Activated CD8-positive, alpha-beta memory T cell treated with anti-CD3 and anti-CD28 coated beads for 24 hours (primary cell): ENCODE data around the gene SHKBP1.
A peak's percentile ranks its signal among the peaks of the same experiment; 100 is the strongest.
"Not testable (repeated sequence)": the region's sequence is repeated elsewhere in the genome, so short reads cannot be mapped to it uniquely, and the experiment has no call there.

ENCODE experiments used
- DNase-seq: peaks from one replicate; pipeline ENCODE4 v3.0.0-alpha.2; 2020

The SHKBP1 gene

GRCh38 chr19:40555978-40556689 is 20.5 kb upstream of the SHKBP1 start:
- no peak for DNase-seq

GRCh38 chr19:40556953-40557530 is 19.6 kb upstream of the SHKBP1 start:
- DNase-seq = no peak

DNA sequence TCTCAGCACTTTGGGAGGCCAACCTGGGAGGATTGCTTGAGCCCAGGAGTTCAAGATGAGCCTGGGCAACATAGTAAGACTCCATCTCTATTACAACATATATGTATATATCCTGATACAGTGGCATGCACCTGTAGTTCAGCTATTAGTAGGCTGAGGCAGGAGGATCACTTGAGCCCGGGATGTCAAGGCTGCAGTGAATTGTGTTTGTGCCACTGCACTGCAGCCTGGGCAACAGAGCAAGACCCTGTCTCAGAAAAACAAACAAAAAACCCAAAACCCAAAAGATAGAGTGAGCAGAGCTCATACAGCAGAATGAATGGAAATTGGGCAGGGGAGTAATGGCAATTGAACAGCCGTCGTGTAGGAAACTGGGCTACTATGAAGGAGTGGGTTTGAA is 17.3 kb upstream of the SHKBP1 start:
- DNase-seq = no peak

DNA sequence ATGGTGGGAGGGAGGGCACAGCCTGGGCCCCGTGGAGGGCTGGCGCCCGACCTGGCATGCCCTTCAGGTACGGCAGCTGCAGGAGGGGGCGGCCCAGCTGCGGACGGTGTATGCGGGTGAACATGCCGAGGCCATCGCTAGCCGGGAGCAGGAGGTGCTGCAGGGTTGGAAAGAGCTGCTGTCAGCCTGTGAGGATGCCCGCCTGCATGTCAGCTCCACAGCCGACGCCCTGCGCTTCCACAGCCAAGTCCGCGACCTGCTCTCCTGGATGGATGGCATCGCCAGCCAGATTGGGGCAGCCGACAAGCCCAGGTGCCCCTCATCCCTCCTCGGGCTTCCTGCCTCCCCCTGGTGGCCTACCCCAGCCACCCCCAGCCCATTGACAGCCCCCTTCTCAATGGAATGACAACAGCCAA is 16.6 kb upstream of the SHKBP1 start:
- no peak for DNase-seq

- no peak for DNase-seq
These were observed 14.7 kb upstream of the SHKBP1 start for GRCh38 chr19:40561947-40562346.

DNA sequence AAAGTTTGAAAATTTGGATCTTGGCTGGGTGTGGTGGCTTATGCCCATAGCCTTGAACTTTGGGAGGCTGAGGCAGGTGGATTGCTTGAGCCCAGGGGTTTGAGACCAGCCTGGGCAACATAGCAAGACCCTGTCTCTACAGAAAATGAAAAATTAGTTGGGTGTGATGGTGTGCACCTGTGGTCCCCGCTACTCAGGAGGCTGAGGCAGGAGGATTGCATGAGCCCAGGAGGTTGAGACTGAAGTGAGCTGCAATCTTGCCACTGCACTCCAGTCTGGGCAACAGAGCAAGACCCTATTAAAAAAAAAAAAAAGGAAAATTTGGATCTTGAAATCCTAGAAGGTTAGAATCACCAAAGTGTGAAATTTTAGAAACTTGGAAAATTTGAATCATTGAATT is 12.1 kb upstream of the SHKBP1 start:
- not testable (repeated sequence) for DNase-seq

DNA sequence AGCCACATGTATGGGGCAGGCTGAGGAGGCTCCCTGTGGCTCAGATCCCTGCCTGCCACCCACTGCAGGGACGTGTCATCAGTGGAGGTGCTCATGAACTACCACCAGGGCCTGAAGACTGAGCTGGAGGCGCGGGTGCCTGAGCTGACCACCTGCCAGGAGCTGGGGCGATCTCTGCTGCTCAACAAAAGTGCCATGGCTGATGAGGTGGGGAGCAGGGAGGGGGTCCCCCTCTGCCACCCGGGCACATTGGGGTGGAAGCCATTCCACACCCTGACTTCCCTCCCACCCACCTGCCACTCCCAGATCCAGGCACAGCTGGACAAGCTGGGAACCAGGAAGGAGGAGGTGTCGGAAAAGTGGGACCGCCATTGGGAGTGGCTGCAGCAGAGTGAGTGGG is 11.3 kb upstream of the SHKBP1 start:
- no peak for DNase-seq

DNA sequence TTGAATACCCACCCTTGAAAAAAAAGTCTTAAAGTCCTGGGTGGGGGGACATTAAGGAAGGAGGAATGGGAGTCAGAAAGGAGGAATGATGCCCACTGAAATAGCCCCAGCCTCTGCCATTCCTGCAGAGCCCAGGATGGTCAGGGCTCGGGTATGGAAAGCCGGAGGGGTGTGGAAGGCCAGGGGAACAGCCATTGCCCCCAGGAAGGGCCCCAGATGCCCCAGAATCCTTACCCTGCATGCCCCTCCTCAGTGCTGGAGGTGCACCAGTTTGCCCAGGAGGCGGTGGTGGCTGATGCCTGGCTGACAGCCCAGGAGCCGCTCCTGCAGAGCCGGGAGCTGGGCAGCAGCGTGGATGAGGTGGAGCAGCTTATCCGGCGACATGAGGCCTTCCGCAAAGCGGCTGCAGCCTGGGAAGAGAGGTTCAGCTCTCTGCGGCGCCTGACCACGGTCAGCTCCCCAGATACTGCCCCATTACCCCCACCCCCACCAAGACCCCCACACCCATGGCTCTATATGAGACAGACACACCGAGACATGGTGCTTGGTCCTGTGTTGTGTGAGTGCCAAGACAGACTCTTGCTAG is 10.7 kb upstream of the SHKBP1 start:
- no peak for DNase-seq

DNA sequence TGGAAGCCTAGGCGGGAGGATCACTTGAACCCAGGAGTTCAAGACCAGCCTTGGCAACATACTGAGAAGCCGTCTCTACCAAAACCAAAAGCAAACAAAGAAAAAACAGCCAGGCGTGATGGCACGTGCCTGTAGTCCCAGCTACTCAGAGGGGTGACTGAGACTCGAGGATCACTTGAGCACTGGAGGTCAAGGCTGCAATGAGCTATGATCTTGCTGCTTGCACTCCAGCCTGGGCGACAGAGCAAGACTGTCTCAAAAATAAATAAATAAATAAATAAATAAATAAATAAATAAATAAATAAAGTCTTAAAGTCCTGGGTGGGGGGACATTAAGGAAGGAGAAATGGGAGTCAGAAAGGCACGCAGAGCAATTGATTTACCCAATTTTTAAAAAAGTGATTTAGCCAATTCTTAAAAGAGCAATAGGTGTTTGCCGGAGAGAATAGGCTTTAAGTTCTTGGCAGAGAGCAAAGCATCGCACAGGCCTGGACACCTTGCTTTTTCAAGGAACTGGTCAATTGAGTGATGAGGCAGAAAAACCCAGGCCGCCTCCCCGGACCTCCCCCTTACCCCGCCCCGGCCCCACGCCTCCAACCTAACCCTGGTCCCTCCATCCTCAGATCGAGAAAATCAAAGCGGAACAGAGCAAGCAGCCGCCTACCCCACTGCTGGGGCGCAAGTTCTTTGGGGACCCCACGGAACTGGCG is 9.5 kb upstream of the SHKBP1 start:
- DNase-seq = no peak

- no peak for DNase-seq
These were observed 8.8 kb upstream of the SHKBP1 start for GRCh38 chr19:40567750-40568494.

DNA sequence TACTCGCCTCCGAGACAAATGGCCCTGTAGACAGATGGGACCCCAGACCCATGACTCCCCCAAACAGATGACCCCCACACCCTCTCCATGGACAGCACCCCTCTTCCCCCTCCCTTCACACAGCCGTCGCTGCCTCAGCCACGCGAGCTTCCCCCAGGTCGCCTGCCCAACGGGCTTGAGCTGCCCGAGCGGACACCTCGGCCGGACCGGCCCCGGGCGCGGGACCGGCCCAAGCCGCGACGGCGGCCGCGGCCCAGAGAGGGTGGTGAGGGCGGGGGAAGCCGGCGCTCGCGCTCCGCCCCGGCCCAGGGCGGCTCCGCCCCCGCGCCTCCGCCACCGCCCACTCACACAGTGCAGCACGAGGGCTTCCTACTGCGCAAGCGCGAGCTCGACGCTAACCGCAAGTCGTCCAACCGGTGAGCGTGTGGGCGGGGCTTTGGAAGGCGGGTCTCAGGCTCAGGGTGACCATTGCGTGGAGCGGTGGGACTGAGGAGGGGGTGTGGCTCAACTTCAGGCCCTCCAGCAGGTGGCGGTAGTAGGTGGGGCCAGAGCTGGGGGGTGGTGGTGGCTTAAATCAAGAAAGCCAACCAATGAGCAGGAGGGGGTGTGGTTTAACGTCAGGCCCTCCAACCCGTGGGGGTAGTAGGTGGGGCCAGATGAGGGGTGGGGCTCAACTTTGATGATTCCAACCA is 6.2 kb upstream of the SHKBP1 start:
- DNase-seq = peak; percentile 95

DNA sequence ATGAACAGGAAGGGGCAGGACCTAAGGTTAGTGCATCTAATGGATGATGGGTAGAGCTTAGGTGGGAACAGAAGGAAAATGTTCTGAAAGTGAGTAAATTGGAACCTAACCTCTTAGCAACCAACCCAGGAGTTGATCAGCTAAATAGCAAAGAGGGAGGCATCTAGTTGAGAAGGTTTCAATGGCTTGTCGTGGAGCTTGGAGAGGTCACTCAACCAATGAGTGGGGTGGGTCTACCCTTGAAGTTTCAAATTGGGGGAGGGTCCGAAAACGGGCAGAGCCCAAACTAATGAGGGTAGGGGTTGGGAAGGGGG is 5.7 kb upstream of the SHKBP1 start:
- DNase-seq = no peak

GRCh38 chr19:40571831-40572495 is 4.7 kb upstream of the SHKBP1 start:
- no peak for DNase-seq

DNA sequence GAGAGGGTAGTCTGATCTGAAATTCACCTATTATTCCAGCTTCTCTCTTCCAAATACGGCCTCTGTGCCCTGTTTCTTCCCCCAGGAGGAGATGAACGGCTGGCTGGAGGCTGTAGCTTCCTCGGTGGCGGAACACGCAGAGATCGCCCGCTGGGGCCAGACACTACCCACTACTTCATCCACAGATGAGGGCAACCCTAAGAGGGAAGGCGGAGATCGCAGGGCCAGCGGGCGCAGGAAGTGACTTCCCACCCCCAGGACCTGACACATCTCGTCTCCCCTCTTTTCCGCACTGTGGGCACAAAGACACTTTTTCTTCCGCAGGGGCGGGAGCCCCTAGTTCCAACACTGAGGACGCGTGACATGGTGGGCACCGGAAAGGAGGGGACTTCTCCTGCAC is 1.3 kb upstream of the SHKBP1 start:
- DNase-seq = no peak

DNA sequence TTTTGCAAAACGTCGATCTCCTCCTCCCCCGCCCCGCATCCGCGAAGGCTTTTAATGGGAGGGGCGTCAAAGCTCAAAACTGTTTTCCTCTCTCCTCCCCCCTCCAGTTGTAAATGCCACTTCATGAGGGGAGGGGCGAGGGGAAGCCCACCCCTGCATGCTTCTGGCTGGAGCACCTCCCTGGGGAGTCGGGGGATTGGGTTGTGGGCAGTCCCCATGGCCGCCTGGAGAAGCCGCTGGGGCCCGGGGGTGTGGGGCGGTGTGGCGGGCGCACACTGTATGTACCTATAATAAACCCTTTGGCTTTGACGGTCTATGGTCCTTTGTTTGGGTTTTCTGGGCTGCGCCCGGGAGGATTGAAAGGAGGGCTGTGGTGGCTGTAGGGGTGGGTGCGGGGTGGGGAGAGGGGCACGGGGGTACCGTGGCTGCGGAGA is 505 bp upstream of the SHKBP1 start:
- DNase-seq = no peak

- DNase-seq = no peak
These were observed 1.8 kb downstream of the SHKBP1 start for GRCh38 chr19:40578442-40578908.

DNA sequence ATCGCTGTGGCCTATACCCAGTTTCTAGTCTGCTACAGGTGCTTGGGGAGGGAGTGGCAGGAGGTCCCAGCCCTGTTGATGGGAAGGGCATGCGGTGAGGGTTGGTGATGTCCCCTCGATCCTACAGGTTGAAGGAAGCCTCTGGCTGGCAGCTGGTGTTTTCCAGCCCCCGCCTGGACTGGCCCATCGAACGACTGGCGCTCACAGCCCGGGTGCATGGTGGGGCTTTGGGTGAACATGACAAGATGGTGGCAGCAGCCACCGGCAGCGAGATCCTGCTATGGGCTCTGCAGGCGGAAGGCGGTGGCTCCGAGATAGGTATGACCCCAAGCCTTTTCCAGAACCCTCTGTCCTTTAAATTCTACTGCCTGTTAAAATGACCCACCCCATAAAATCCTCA is 3.9 kb downstream of the SHKBP1 start:
- DNase-seq = no peak

DNA sequence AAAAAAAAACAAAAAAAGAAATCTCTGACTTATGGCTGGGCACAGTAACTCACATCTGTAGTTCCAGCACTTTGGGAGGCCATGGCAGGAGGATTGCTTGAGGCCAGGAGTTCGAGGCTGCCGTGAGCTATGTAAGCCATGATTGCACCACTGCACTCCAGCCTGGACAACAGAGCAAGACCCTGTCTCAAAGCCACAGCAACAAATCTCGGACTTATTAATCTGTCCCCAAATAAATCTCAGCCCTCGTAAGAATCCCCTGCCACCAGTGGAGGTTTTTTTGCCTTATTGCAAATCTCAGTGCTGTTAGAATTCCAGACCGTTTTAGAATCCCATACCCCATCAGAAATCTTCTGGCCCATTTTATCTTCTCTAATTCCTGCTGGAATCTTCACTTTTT is 4.9 kb downstream of the SHKBP1 start:
- DNase-seq = no peak

GRCh38 chr19:40582467-40582866 is 5.8 kb downstream of the SHKBP1 start:
- no peak for DNase-seq

GRCh38 chr19:40583283-40583682 is 6.6 kb downstream of the SHKBP1 start:
- DNase-seq = no peak

- no peak for DNase-seq
These were observed 7.3 kb downstream of the SHKBP1 start for GRCh38 chr19:40584007-40584406.
